ENCODE data around the gene TRAPPC12.

Gene TRAPPC12

GRCh38 chr2:3409627-3410170 is 30.2 kb downstream of the TRAPPC12 start:
- DNase-seq = no peak

GRCh38 chr2:3411103-3411502 is 31.6 kb downstream of the TRAPPC12 start:
- DNase-seq = no peak

- no peak for DNase-seq
Measured at GRCh38 chr2:3413697-3414096, 34.2 kb downstream of the TRAPPC12 start.

GRCh38 chr2:3414133-3414860 is 34.8 kb downstream of the TRAPPC12 start:
- no peak for DNase-seq

GRCh38 chr2:3418766-3419404 is 39.4 kb downstream of the TRAPPC12 start:
- no peak for DNase-seq

- DNase-seq = no peak
Measured at GRCh38 chr2:3420076-3420768, 40.7 kb downstream of the TRAPPC12 start.

- no peak for DNase-seq
Measured at GRCh38 chr2:3420769-3421397, 41.4 kb downstream of the TRAPPC12 start.

- DNase-seq = no peak
Measured at GRCh38 chr2:3421580-3421979, 42.1 kb downstream of the TRAPPC12 start.

- no peak for DNase-seq
Measured at GRCh38 chr2:3422161-3422779, 42.8 kb downstream of the TRAPPC12 start.

GRCh38 chr2:3423492-3424170 is 44.1 kb downstream of the TRAPPC12 start:
- peak; percentile 27 for DNase-seq

- DNase-seq = no peak
Measured at GRCh38 chr2:3424171-3424795, 44.8 kb downstream of the TRAPPC12 start.

GRCh38 chr2:3426615-3427014 is 47.1 kb downstream of the TRAPPC12 start:
- DNase-seq = no peak

GRCh38 chr2:3427272-3427671 is 47.8 kb downstream of the TRAPPC12 start:
- DNase-seq = no peak

GRCh38 chr2:3428577-3428976 is 49.1 kb downstream of the TRAPPC12 start:
- DNase-seq = no peak

- no peak for DNase-seq
Measured at GRCh38 chr2:3429066-3429610, 49.6 kb downstream of the TRAPPC12 start.

GRCh38 chr2:3430172-3430571 is 50.7 kb downstream of the TRAPPC12 start:
- DNase-seq = no peak

GRCh38 chr2:3430740-3431490 is 51.4 kb downstream of the TRAPPC12 start:
- no peak for DNase-seq

- no peak for DNase-seq
Measured at GRCh38 chr2:3432067-3432466, 52.6 kb downstream of the TRAPPC12 start.

GRCh38 chr2:3432693-3433338 is 53.3 kb downstream of the TRAPPC12 start:
- no peak for DNase-seq

GRCh38 chr2:3433339-3433699 is 53.8 kb downstream of the TRAPPC12 start:
- no peak for DNase-seq

Data from NCI-H1694 treated with DMSO at 0.1 percent for 48 hours (cell line).